Lower leg skin (tissue), 3 donors: ENCODE data around the gene OSR1.

Experiments used
- POLR2A ChIP-seq, 2 donors: fragments of 450-650 bp; IDR thresholded peaks; one replicate each; pipeline ENCODE4 v1.6.1; 2016 to 2017; ENCODE audit warnings: antibody characterized with exemption in 2 of 2, mild to moderate bottlenecking in 1 of 2, moderate library complexity in 1 of 2
- TF ChIP-seq, protein P1 (sequence below), 3 donors: fragments of 450-650 bp; IDR thresholded peaks; one replicate each; pipeline ENCODE4 v1.5.1; 2016; ENCODE audit warnings: antibody characterized with exemption in 3 of 3, mild to moderate bottlenecking in 3 of 3, moderate library complexity in 2 of 3

DNA sequence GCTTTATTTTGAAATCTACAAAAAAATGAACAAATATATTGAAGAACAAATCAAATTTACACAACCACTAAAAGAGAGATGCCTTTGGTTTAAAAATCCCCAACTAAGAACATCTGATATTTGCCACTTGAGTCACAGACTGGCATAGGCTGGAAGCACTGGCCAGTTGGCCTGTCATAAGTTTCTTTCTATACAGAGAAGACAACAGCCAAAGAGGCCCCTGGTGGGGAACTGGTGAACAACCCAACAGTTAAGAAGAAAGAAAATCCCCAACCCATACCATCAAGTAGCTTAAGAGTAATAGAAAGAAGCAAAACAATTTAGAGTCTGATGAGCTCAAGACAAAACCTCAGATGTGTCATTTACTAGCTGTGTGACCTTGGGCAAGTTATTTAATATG, 45.5 kb downstream of the OSR1 start:
- TF ChIP-seq, protein P1, sequence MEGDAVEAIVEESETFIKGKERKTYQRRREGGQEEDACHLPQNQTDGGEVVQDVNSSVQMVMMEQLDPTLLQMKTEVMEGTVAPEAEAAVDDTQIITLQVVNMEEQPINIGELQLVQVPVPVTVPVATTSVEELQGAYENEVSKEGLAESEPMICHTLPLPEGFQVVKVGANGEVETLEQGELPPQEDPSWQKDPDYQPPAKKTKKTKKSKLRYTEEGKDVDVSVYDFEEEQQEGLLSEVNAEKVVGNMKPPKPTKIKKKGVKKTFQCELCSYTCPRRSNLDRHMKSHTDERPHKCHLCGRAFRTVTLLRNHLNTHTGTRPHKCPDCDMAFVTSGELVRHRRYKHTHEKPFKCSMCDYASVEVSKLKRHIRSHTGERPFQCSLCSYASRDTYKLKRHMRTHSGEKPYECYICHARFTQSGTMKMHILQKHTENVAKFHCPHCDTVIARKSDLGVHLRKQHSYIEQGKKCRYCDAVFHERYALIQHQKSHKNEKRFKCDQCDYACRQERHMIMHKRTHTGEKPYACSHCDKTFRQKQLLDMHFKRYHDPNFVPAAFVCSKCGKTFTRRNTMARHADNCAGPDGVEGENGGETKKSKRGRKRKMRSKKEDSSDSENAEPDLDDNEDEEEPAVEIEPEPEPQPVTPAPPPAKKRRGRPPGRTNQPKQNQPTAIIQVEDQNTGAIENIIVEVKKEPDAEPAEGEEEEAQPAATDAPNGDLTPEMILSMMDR (IDR thresholded peaks at IDR 0.05) = no peak
- no peak for TF ChIP-seq POLR2A (IDR thresholded peaks at IDR 0.05)
